Neural crest cell (in vitro differentiated cells): ENCODE data around the gene LDAH. TPM values are rescaled to one million over a fixed set of nuclear protein-coding genes. Genes with fewer than 3 reads are reported as not detected.

Experiments
- DNase-seq: peaks from one replicate; pipeline ENCODE4 v3.0.0; 2021; ENCODE audit warnings: low read depth, mixed read lengths, low spot score
- H3K27ac Mint-ChIP-seq: one replicate; pipeline ENCODE4 v1.8.0; 2021; ENCODE audit warnings: mild to moderate bottlenecking, mixed read lengths; ENCODE audit not compliant: unreplicated experiment
- H3K27me3 Mint-ChIP-seq: 2 replicates; pipeline ENCODE4 v1.8.0; 2021; ENCODE audit warnings: low read depth, mild to moderate bottlenecking, mixed read lengths
- H3K36me3 Mint-ChIP-seq: 2 replicates; pipeline ENCODE4 v1.8.0; 2021; ENCODE audit warnings: low read depth, mild to moderate bottlenecking, mixed read lengths
- H3K4me1 Mint-ChIP-seq: 2 replicates; pipeline ENCODE4 v1.8.0; 2021; ENCODE audit warnings: mixed read lengths
- H3K4me3 Mint-ChIP-seq: one replicate; pipeline ENCODE4 v1.8.0; 2021; ENCODE audit warnings: mild to moderate bottlenecking, mixed read lengths
- H3K9me3 Mint-ChIP-seq: 2 replicates; pipeline ENCODE4 v1.8.0; 2021; ENCODE audit warnings: mixed read lengths
- total RNA-seq: library from RNA; stranded (reverse); gene quantifications from 2 replicates; pipeline ENCODE4 v1.2.1, GENCODE V29; 2021
- TF ChIP-seq, protein P1 (sequence below): fragments of 200-600 bp; sonication (generic); conservative IDR thresholded peaks from 2 replicates; pipeline ENCODE4 v1.5.0; 2021; ENCODE audit warnings: antibody characterized with exemption, mild to moderate bottlenecking

The LDAH gene
- total RNA-seq, 1 donor from 2014 or later, result 49.7 TPM

DNA sequence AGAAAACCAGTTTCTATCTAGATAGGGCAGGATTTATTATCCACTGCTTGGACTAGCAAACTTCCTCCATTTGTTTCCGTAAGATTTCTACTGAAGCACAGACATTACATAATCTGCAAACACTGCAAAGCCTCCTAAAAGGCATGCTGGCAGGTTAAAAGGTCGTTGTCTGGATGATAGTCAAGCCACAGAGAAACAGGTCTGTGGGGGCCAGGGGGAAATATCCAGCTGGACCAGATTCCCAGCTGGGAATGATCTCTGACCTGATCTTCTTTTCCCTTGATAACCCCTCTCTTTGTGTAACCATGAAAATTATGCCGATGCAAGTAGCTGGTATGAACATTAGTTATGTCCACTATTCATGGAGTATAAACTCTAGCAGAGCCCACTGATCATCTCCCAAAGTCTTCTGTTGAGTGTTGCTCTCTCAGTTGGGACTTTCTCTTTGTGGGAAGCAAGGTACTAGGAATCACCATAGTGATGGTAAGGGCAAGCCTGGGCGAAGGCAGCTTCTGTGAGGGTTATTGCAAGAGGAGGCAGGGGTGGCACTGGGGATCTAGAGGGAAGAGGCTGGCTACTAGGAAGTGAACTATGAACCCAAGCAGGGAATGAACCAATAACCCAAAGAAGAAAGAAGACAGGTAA lies 94.7 kb downstream of the LDAH start:
- TF ChIP-seq, protein P1, sequence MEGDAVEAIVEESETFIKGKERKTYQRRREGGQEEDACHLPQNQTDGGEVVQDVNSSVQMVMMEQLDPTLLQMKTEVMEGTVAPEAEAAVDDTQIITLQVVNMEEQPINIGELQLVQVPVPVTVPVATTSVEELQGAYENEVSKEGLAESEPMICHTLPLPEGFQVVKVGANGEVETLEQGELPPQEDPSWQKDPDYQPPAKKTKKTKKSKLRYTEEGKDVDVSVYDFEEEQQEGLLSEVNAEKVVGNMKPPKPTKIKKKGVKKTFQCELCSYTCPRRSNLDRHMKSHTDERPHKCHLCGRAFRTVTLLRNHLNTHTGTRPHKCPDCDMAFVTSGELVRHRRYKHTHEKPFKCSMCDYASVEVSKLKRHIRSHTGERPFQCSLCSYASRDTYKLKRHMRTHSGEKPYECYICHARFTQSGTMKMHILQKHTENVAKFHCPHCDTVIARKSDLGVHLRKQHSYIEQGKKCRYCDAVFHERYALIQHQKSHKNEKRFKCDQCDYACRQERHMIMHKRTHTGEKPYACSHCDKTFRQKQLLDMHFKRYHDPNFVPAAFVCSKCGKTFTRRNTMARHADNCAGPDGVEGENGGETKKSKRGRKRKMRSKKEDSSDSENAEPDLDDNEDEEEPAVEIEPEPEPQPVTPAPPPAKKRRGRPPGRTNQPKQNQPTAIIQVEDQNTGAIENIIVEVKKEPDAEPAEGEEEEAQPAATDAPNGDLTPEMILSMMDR, result no peak
- Mint-ChIP-seq H3K27me3 (no peaks in the 10 kb centered on the region), H3K4me1 (peaks cover 13% of the 10 kb centered on the region), H3K4me3 (no peak overlapping the region), H3K36me3 (peaks cover 19% of the 10 kb centered on the region), H3K9me3 (no peaks in the 10 kb centered on the region), H3K27ac (peak overlapping the region; percentile 3)
- no peak for DNase-seq

DNA sequence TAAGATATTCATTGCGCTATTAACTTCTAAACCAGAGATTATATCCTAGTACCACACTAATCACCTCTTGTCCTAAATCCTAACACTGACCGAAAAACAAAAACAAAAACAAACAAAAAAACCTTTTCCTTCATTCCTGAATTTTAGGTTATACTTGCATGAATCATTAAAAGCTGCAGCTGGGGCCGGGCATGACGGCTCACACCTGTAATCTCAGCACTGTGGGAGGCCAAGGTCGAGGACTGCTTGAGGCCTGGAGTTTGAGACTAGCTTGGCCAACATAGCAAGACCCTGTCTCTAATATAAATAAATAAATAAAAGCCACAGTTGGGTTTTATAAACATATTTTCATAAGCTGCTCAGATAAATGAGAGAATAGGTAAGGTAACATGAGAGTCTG lies 96.0 kb downstream of the LDAH start:
- DNase-seq, result no peak
- Mint-ChIP-seq H3K4me3 (no peak overlapping the region), H3K27me3 (no peaks in the 10 kb centered on the region), H3K36me3 (peaks cover 26% of the 10 kb centered on the region), H3K9me3 (peaks cover 2% of the 10 kb centered on the region), H3K4me1 (peaks cover 13% of the 10 kb centered on the region), H3K27ac (no peak overlapping the region)
- TF ChIP-seq, protein P1, result no peak

DNA sequence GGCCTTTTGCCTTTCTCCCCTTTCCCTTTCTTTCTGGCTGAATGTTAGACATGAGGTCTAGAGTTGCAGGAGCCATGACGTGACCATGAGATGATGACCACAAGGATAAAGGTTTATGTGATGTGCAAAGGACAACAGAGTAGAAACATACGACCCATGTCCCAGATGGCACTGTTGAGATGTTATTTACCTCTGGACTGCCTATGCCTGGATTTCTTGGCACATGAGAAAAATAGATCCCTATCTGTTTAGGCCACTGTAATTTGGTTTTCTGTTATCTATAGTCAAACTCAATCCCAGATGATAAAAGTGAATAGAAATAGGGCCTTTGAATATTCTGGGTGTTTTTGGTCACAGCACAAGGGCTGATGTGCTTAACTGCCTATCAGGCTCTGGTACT lies 97.1 kb downstream of the LDAH start:
- Mint-ChIP-seq H3K27me3 (no peaks in the 10 kb centered on the region), H3K4me3 (no peak overlapping the region), H3K4me1 (peaks cover 13% of the 10 kb centered on the region), H3K36me3 (peaks cover 37% of the 10 kb centered on the region), H3K9me3 (peaks cover 13% of the 10 kb centered on the region), H3K27ac (no peak overlapping the region)
- DNase-seq, result no peak
- TF ChIP-seq, protein P1, result no peak

DNA sequence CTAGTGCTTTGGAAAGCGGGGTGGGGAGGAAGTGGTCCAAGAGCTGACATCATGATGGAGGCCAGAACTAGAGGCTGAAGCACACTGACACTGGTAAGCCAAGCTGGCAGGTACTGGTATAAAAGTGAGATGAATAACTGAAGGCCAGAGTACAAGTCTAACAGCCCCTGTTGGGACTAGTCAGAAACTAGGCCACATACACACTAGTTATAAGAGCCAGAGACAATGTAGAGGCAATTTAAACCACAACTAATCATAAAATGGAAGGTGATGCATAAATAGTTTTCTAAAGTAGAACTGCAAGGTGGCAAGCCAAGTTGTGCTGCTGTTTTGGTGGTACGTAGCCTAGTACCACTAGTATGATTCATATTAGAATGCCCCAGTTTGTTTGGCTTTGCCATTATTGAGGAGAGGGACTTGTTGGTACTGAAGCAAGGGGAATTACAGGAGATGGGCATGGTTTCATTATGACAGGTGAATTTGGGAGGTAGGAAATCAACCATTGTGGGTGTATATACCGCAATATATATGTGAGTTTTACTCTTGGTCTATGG lies 98.3 kb downstream of the LDAH start:
- H3K27me3 Mint-ChIP-seq, result no peaks in the 10 kb centered on the region
- peaks cover 44% of the 10 kb centered on the region for H3K36me3 Mint-ChIP-seq
- no peak for DNase-seq
- H3K27ac Mint-ChIP-seq, result no peak overlapping the region
- H3K4me1 Mint-ChIP-seq, result peaks cover 13% of the 10 kb centered on the region
- TF ChIP-seq, protein P1, result no peak
- no peak overlapping the region for H3K4me3 Mint-ChIP-seq
- peaks cover 19% of the 10 kb centered on the region for H3K9me3 Mint-ChIP-seq

DNA sequence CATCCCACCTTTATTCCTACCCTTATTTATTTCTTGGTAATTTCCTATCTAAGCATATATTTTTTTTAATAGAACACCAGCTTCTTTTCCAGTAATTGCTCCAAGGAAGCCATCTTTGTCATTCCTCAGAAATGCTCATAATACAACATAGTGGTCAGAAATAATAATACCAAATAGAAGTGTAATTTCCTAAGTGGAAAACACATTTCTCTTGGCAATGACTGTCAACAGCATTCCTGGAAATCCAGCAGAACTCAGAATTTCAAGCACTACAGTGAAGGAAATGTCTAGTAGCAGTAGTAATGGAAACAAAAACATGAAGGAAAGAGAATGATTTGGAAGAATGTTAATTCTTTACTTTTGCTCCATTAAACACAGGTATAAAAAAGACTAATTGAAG lies 99.4 kb downstream of the LDAH start:
- Mint-ChIP-seq H3K9me3 (peaks cover 21% of the 10 kb centered on the region), H3K4me3 (no peak overlapping the region), H3K36me3 (peaks cover 47% of the 10 kb centered on the region), H3K27ac (no peak overlapping the region), H3K27me3 (no peaks in the 10 kb centered on the region), H3K4me1 (peaks cover 9% of the 10 kb centered on the region)
- TF ChIP-seq, protein P1, result no peak
- no peak for DNase-seq
